Lower leg skin (tissue), 3 donors: Measurements from ENCODE around the gene ZNF530.

Source experiments
- POLR2A ChIP-seq, 2 donors: fragments of 450-650 bp; IDR thresholded peaks; one replicate each; pipeline ENCODE4 v1.6.1; 2016 to 2017; ENCODE audit warnings: antibody characterized with exemption in 2 of 2, mild to moderate bottlenecking in 1 of 2, moderate library complexity in 1 of 2
- TF ChIP-seq, protein P1 (sequence below), 3 donors: fragments of 450-650 bp; IDR thresholded peaks; one replicate each; pipeline ENCODE4 v1.5.1; 2016; ENCODE audit warnings: antibody characterized with exemption in 3 of 3, mild to moderate bottlenecking in 3 of 3, moderate library complexity in 2 of 3

DNA sequence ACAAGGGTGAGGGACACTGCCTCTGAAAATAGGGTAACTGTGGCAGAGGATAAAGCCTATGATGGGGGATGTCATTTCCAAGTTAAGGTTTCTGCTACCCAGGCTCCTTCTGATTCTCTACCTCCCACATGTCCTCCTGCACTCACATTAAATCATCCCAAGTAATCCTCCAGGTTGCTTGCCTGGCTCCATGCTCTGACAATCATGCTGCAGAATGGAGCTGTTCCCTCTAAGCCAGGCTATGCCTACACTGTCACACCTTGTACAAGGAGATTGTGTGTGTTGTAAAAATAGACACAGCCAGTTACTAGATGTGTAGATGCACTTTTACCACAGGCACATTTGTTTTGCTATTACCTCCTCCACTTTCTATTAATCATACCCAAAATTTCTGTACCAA, 29.0 kb upstream of the ZNF530 start:
- TF ChIP-seq, protein P1, sequence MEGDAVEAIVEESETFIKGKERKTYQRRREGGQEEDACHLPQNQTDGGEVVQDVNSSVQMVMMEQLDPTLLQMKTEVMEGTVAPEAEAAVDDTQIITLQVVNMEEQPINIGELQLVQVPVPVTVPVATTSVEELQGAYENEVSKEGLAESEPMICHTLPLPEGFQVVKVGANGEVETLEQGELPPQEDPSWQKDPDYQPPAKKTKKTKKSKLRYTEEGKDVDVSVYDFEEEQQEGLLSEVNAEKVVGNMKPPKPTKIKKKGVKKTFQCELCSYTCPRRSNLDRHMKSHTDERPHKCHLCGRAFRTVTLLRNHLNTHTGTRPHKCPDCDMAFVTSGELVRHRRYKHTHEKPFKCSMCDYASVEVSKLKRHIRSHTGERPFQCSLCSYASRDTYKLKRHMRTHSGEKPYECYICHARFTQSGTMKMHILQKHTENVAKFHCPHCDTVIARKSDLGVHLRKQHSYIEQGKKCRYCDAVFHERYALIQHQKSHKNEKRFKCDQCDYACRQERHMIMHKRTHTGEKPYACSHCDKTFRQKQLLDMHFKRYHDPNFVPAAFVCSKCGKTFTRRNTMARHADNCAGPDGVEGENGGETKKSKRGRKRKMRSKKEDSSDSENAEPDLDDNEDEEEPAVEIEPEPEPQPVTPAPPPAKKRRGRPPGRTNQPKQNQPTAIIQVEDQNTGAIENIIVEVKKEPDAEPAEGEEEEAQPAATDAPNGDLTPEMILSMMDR (IDR thresholded peaks at IDR 0.05), result no peak
- TF ChIP-seq POLR2A (IDR thresholded peaks at IDR 0.05), result no peak
